H1 (cell line): ENCODE data around the gene SENP7. TPM values are rescaled to one million over a fixed set of nuclear protein-coding genes. Genes with fewer than 3 reads are reported as not detected.

ENCODE experiments used
- CTCF ChIA-PET: fragments of 300-600 bp; sonication (Branson Sonifier 250); formaldehyde crosslinking; loops from one replicate; lab custom pipeline; 2021; ENCODE audit not compliant: partially characterized antibody; lab: Charles Lee
- POLR2A ChIA-PET: fragments of 300-600 bp; sonication (Branson Sonifier 250); formaldehyde crosslinking; loops from one replicate; lab custom pipeline; 2021; ENCODE audit warnings: inconsistent platforms; ENCODE audit not compliant: partially characterized antibody; lab: Charles Lee
- DNase-seq, 2 experiments: peaks; one replicate each; pipeline versions ENCODE4 v3.0.0 to v3.0.0-alpha.2; 2010 to 2022; ENCODE audit warnings: low spot score in 2 of 2, low read depth in 1 of 2, mixed read lengths in 1 of 2
- FAIRE-seq: peaks from 2 replicates; lab custom pipeline; 2011; peaks lifted over from hg19 to GRCh38; lab: Jason Lieb, UNC
- H2AFZ ChIP-seq: 2 replicates; pipeline ENCODE4 v1.8.1; 2012; ENCODE audit warnings: low read length, inconsistent platforms
- H2AK5ac ChIP-seq: 2 replicates; pipeline ENCODE4 v1.6.1; 2013; ENCODE audit warnings: low read depth, low read length
- H2BK120ac ChIP-seq: replicated peaks from 2 replicates; pipeline ENCODE3; 2013; ENCODE audit warnings: low read depth, low read length, inconsistent platforms
- H2BK12ac ChIP-seq: 2 replicates; pipeline ENCODE4 v1.6.1; 2013; ENCODE audit warnings: low read depth, low read length
- H2BK15ac ChIP-seq: 2 replicates; pipeline ENCODE4 v1.6.1; 2013; ENCODE audit warnings: low read length
- H2BK20ac ChIP-seq: 2 replicates; pipeline ENCODE4 v1.6.1; 2013; ENCODE audit warnings: low read length
- H2BK5ac ChIP-seq: 2 replicates; pipeline ENCODE4 v1.6.1; 2013; ENCODE audit warnings: low read depth, low read length
- H3K14ac ChIP-seq: 2 replicates; pipeline ENCODE4 v1.6.1; 2013; ENCODE audit warnings: inconsistent platforms; ENCODE audit not compliant: insufficient read length
- H3K18ac ChIP-seq: 2 replicates; pipeline ENCODE4 v1.6.1; 2013; ENCODE audit warnings: low read length; ENCODE audit errors: extremely low read depth
- H3K23ac ChIP-seq: 2 replicates; pipeline ENCODE4 v1.6.1; 2013; ENCODE audit warnings: inconsistent platforms; ENCODE audit not compliant: insufficient read length
- H3K23me2 ChIP-seq: 2 replicates; pipeline ENCODE4 v1.6.1; 2013; ENCODE audit warnings: low read depth, low read length
- H3K27ac ChIP-seq: 2 replicates; pipeline ENCODE4 v1.6.1; 2011; ENCODE audit warnings: low read depth, low read length, inconsistent platforms
- H3K27me3 ChIP-seq, 4 experiments: replicated peaks in 1 of 4; 1 replicate in 1 of 4; 2 replicates in 3 of 4; pipeline versions ENCODE4 v1.6.1 to v1.8.1; 2011 to 2013; ENCODE audit warnings: low read length in 3 of 4, mild to moderate bottlenecking in 3 of 4, inconsistent platforms in 2 of 4, mixed read lengths in 2 of 4, moderate library complexity in 1 of 4; ENCODE audit not compliant: control insufficient read depth in 3 of 4, insufficient read depth in 3 of 4; ENCODE audit errors: extremely low read depth in 1 of 4
- H3K36me3 ChIP-seq, 4 experiments: 2 replicates each; pipeline versions ENCODE4 v1.6.1 to v1.8.1; 2011 to 2013; ENCODE audit warnings: mild to moderate bottlenecking in 4 of 4, low read length in 3 of 4, moderate library complexity in 2 of 4, control low read depth in 1 of 4, inconsistent platforms in 1 of 4; ENCODE audit not compliant: insufficient read depth in 4 of 4, control insufficient read depth in 2 of 4
- H3K4ac ChIP-seq: replicated peaks from 2 replicates; pipeline ENCODE3; 2013; ENCODE audit warnings: low read length, low read depth, mixed read lengths, inconsistent platforms; ENCODE audit not compliant: insufficient read length
- H3K4me1 ChIP-seq, 4 experiments: replicated peaks in 1 of 4; 1 replicate in 1 of 4; 2 replicates in 3 of 4; pipeline versions ENCODE4 v1.6.1 to v1.8.1; 2011 to 2013; ENCODE audit warnings: low read length in 3 of 4, inconsistent platforms in 2 of 4, mixed read lengths in 1 of 4; ENCODE audit not compliant: insufficient read depth in 4 of 4, control insufficient read depth in 3 of 4
- H3K4me2 ChIP-seq, 2 experiments: 2 replicates each; pipeline versions ENCODE4 v1.6.1 to v1.8.1; 2011 to 2013; ENCODE audit warnings: low read depth in 2 of 2, low read length in 2 of 2, control low read depth in 1 of 2, inconsistent platforms in 1 of 2, mild to moderate bottlenecking in 1 of 2; ENCODE audit not compliant: insufficient read depth in 1 of 2
- H3K4me3 ChIP-seq, 4 experiments: fragments of 200-600, 300-600 bp in 1 of 4; sonication (generic), shearing (Covaris generic), sonication (Bioruptor Twin) in 1 of 4; 2 replicates each; pipeline versions ENCODE4 v1.5.1 to v1.8.1; 2011 to 2016; ENCODE audit warnings: low read length in 4 of 4, low read depth in 3 of 4, control low read depth in 2 of 4, inconsistent platforms in 2 of 4, mild to moderate bottlenecking in 2 of 4, mixed read lengths in 1 of 4, moderate library complexity in 1 of 4; ENCODE audit not compliant: insufficient read depth in 2 of 4; ENCODE audit errors: extremely low read depth in 1 of 4
- H3K56ac ChIP-seq: replicated peaks from 2 replicates; pipeline ENCODE3; 2013; ENCODE audit warnings: low read depth, mild to moderate bottlenecking, mixed read lengths, low read length, inconsistent platforms; ENCODE audit not compliant: insufficient read length
- H3K79me1 ChIP-seq: 2 replicates; pipeline ENCODE4 v1.6.1; 2013; ENCODE audit warnings: low read depth, low read length, control low read depth
- H3K79me2 ChIP-seq, 2 experiments: 2 replicates each; pipeline versions ENCODE4 v1.6.1 to v1.8.1; 2012 to 2013; ENCODE audit warnings: low read length in 2 of 2, mild to moderate bottlenecking in 2 of 2, inconsistent platforms in 1 of 2; ENCODE audit not compliant: insufficient read depth in 2 of 2, control insufficient read depth in 1 of 2
- H3K9ac ChIP-seq, 4 experiments: replicated peaks in 1 of 4; 1 replicate in 1 of 4; 2 replicates in 3 of 4; pipeline versions ENCODE4 v1.6.1 to v1.8.1; 2011 to 2013; ENCODE audit warnings: low read depth in 3 of 4, low read length in 3 of 4, control low read depth in 2 of 4, mild to moderate bottlenecking in 2 of 4, moderate library complexity in 2 of 4, inconsistent platforms in 1 of 4; ENCODE audit errors: extremely low read depth in 1 of 4
- H3K9me3 ChIP-seq, 2 experiments: 2 replicates each; pipeline versions ENCODE4 v1.6.1 to v1.8.1; 2012 to 2013; ENCODE audit warnings: mild to moderate bottlenecking in 2 of 2, moderate library complexity in 2 of 2, control low read depth in 1 of 2, inconsistent platforms in 1 of 2, low read depth in 1 of 2, low read length in 1 of 2, mixed read lengths in 1 of 2; ENCODE audit not compliant: insufficient read depth in 2 of 2
- H4K20me1 ChIP-seq, 2 experiments: replicated peaks in 1 of 2; 2 replicates each; pipeline versions ENCODE3 to v1.8.1; 2011 to 2013; ENCODE audit warnings: inconsistent platforms in 2 of 2, low read length in 2 of 2, mild to moderate bottlenecking in 1 of 2; ENCODE audit not compliant: insufficient read depth in 2 of 2, control insufficient read depth in 1 of 2
- H4K5ac ChIP-seq: 2 replicates; pipeline ENCODE4 v1.6.1; 2013; ENCODE audit warnings: low read length, low read depth, mixed read lengths, inconsistent platforms; ENCODE audit not compliant: insufficient read length
- H4K8ac ChIP-seq: 2 replicates; pipeline ENCODE4 v1.8.0; 2013; ENCODE audit warnings: mild to moderate bottlenecking, moderate library complexity, low read length, inconsistent platforms; ENCODE audit not compliant: insufficient read depth; ENCODE audit errors: extremely low read depth
- H4K91ac ChIP-seq: replicated peaks from 2 replicates; pipeline ENCODE3; 2013; ENCODE audit warnings: low read length, mixed read lengths, inconsistent platforms; ENCODE audit not compliant: insufficient read length
- BACH1 ChIP-seq: IDR thresholded peaks from 2 replicates; pipeline ENCODE4 v1.6.1; 2012; ENCODE audit warnings: low read length, improper control_type of control experiment
- CHD1 ChIP-seq: IDR thresholded peaks from 2 replicates; pipeline ENCODE4 v1.6.1; 2012; ENCODE audit warnings: low read depth, low read length, improper control_type of control experiment
- KDM4A ChIP-seq: IDR thresholded peaks from one replicate; pipeline ENCODE4 v1.7.1; 2012; ENCODE audit warnings: low read depth, mild to moderate bottlenecking, moderate library complexity, low read length, inconsistent platforms; ENCODE audit not compliant: severe bottlenecking
- RBBP5 ChIP-seq: IDR thresholded peaks from 2 replicates; pipeline ENCODE4 v1.7.1; 2012; ENCODE audit warnings: low read depth, mild to moderate bottlenecking, inconsistent platforms, low read length, moderate library complexity, borderline replicate concordance
- RXRA ChIP-seq: IDR thresholded peaks from 2 replicates; pipeline ENCODE4 v1.6.1; 2011; ENCODE audit warnings: low read depth, mild to moderate bottlenecking, low read length, moderate library complexity; ENCODE audit not compliant: insufficient read depth
- SIX5 ChIP-seq: IDR thresholded peaks from 2 replicates; pipeline ENCODE4 v1.6.1; 2011; ENCODE audit warnings: mild to moderate bottlenecking, low read depth, low read length
- USF2 ChIP-seq: IDR thresholded peaks from 2 replicates; pipeline ENCODE4 v1.6.1; 2011; ENCODE audit warnings: low read length, improper control_type of control experiment
- WGBS, 2 experiments: shearing (Covaris generic) in 1 of 2; methylation state at CpG; one replicate each; pipeline versions ENCODE4 v1.1.6 to v1.1.7; 2013 to 2015; ENCODE audit warnings: low lambda C conversion rate in 2 of 2, mixed read lengths in 2 of 2, inconsistent platforms in 1 of 2, low coverage in 1 of 2, missing lambda C conversion rate in 1 of 2; ENCODE audit not compliant: insufficient replicate concordance in 2 of 2, insufficient coverage in 1 of 2, insufficient read length in 1 of 2; ENCODE audit errors: extremely low coverage in 1 of 2, missing lambda C conversion rate in 1 of 2; 5-methylcytosine and 5-hydroxymethylcytosine counted together
- polyA plus RNA-seq, 7 experiments: library from polyadenylated mRNA; depleted of rRNA in 3 of 7; stranded (reverse) in 5 of 7; unstranded in 2 of 7; fragments of >200 nt in 5 of 7; fragments of 200-250 nt in 2 of 7; gene quantifications; 1 replicate in 5 of 7; 2 replicates in 1 of 7; 4 replicates in 1 of 7; pipeline versions ENCODE4 v1.2.1 to v1.2.3, GENCODE V29; 2011 to 2013; ENCODE audit warnings: missing spikeins in 2 of 7, mixed read lengths in 2 of 7
- total RNA-seq: library from RNA; stranded (reverse); fragmentation: NEBNext Ultra II Directional; extraction: Animal tissue kit (Norgen Biotek cat#: 25700); gene quantifications from 2 replicates; pipeline ENCODE4 v1.2.1, GENCODE V29; 2021

SENP7 gene
- total and polyA plus RNA-seq, 2 of the 8 experiments (the other 6 are each of a cell fraction or from before 2014, with no cell fraction given), result 2.8 to 7.8 TPM

GRCh38 chr3:101453961-101454360, 59.1 kb downstream of the SENP7 start:
- DNase-seq, result no peak
- no peak overlapping the region for H4K91ac ChIP-seq
- H2BK15ac ChIP-seq, result no peak overlapping the region
- no peak overlapping the region for H2AK5ac ChIP-seq
- WGBS, 2 experiments, result 91% methylated on average over 3 of the region's 3 CpGs; no CpG with 5 or more reads in 1 of the 2 experiments
- no peaks in the 10 kb centered on the region for H3K4me1 ChIP-seq
- no peak overlapping the region for H2AFZ ChIP-seq
- no peaks in the 10 kb centered on the region for H3K9me3 ChIP-seq
- no peak overlapping the region for H3K9ac ChIP-seq
- no peak overlapping the region for H3K4me2 ChIP-seq
- H3K79me1 ChIP-seq, result no peaks in the 10 kb centered on the region
- H3K18ac ChIP-seq, result no peak overlapping the region
- no peak overlapping the region for H3K14ac ChIP-seq
- H3K56ac ChIP-seq, result no peak overlapping the region
- no peaks in the 10 kb centered on the region for H3K27me3 ChIP-seq
- H3K36me3 ChIP-seq, result no peaks in the 10 kb centered on the region
- no peak for FAIRE-seq
- H2BK20ac ChIP-seq, result no peak overlapping the region
- H3K4ac ChIP-seq, result no peak overlapping the region
- no peak overlapping the region for H4K8ac ChIP-seq
- ChIA-PET CTCF (no interaction called here), POLR2A (no interaction called here)
- no peak overlapping the region for H2BK12ac ChIP-seq
- no peaks in the 10 kb centered on the region for H3K23me2 ChIP-seq
- no peak overlapping the region for H4K5ac ChIP-seq
- H2BK120ac ChIP-seq, result no peak overlapping the region
- H2BK5ac ChIP-seq, result no peak overlapping the region
- H3K4me3 ChIP-seq, result no peak overlapping the region
- no peak overlapping the region for H3K23ac ChIP-seq
- no peak overlapping the region for H3K27ac ChIP-seq
- H3K79me2 ChIP-seq, result no peaks in the 10 kb centered on the region
- H4K20me1 ChIP-seq, result no peaks in the 10 kb centered on the region
- TF ChIP-seq USF2, result no peak
- no peak for TF ChIP-seq RXRA
- TF ChIP-seq KDM4A, result no peak
- no peak for TF ChIP-seq CHD1
- no peak for TF ChIP-seq BACH1
- TF ChIP-seq SIX5, result no peak
- TF ChIP-seq RBBP5, result no peak
